GM18907 (cell line): ENCODE data around the gene F12.
"Not testable (repeated sequence)": the region's sequence is repeated elsewhere in the genome, so short reads cannot be mapped to it uniquely, and the experiment has no call there.

Source experiments
- ATAC-seq: cut with Tn5 transposase; IDR thresholded peaks from one replicate; pipeline ENCODE4 v1.9.1; 2021; ENCODE audit warnings: mild to moderate bottlenecking, moderate library complexity; ENCODE audit not compliant: unreplicated experiment

The F12 gene

GRCh38 chr5:177417081-177417480 is 7.7 kb upstream of the F12 start:
- ATAC-seq, result not testable (repeated sequence)

- ATAC-seq, result no peak
Observed at GRCh38 chr5:177414481-177414880, 5.1 kb upstream of the F12 start.

GRCh38 chr5:177412603-177413233 is 3.4 kb upstream of the F12 start:
- ATAC-seq, result peak; percentile 74

GRCh38 chr5:177410575-177410974 is 1.2 kb upstream of the F12 start:
- no peak for ATAC-seq

- ATAC-seq, result no peak
Observed at GRCh38 chr5:177405805-177406204, 3.6 kb downstream of the F12 start.

GRCh38 chr5:177405312-177405711 is 4.1 kb downstream of the F12 start:
- no peak for ATAC-seq

- ATAC-seq, result no peak
Observed at GRCh38 chr5:177404641-177405179, 4.7 kb downstream of the F12 start.

- ATAC-seq, result peak; percentile 81
Observed at GRCh38 chr5:177403792-177404640, 5.3 kb downstream of the F12 start.

GRCh38 chr5:177403102-177403791 is 6.1 kb downstream of the F12 start:
- ATAC-seq, result peak; percentile 28

- ATAC-seq, result no peak
Observed at GRCh38 chr5:177402271-177403043, 6.9 kb downstream of the F12 start.

- ATAC-seq, result no peak
Observed at GRCh38 chr5:177399997-177400868, 9.1 kb downstream of the F12 start, which contains the start of gene PFN3. Gene PFN3 (minus strand): TSS chr5:177400661. CDS start chr5:177400576, 85 bp downstream.

GRCh38 chr5:177397875-177398390 is 11.4 kb downstream of the F12 start:
- ATAC-seq, result no peak

GRCh38 chr5:177396807-177397206 is 12.6 kb downstream of the F12 start:
- no peak for ATAC-seq

GRCh38 chr5:177396078-177396477 is 13.3 kb downstream of the F12 start:
- ATAC-seq, result no peak

- ATAC-seq, result no peak
Observed at GRCh38 chr5:177393990-177394389, 15.4 kb downstream of the F12 start.

GRCh38 chr5:177393206-177393765 is 16.1 kb downstream of the F12 start:
- ATAC-seq, result no peak

GRCh38 chr5:177392765-177393164 is 16.6 kb downstream of the F12 start:
- no peak for ATAC-seq

- ATAC-seq, result peak; percentile 54
Observed at GRCh38 chr5:177390363-177391300, 18.7 kb downstream of the F12 start.
